NOMO-1 (cell line): Measurements from ENCODE around the gene TMPRSS9.

Experiments
- DNase-seq, 2 experiments: peaks; one replicate each; lab custom pipeline; 2025; ENCODE audit not compliant: unreplicated experiment in 2 of 2; lab: John Stamatoyannopoulos, UW

TMPRSS9 gene

DNA sequence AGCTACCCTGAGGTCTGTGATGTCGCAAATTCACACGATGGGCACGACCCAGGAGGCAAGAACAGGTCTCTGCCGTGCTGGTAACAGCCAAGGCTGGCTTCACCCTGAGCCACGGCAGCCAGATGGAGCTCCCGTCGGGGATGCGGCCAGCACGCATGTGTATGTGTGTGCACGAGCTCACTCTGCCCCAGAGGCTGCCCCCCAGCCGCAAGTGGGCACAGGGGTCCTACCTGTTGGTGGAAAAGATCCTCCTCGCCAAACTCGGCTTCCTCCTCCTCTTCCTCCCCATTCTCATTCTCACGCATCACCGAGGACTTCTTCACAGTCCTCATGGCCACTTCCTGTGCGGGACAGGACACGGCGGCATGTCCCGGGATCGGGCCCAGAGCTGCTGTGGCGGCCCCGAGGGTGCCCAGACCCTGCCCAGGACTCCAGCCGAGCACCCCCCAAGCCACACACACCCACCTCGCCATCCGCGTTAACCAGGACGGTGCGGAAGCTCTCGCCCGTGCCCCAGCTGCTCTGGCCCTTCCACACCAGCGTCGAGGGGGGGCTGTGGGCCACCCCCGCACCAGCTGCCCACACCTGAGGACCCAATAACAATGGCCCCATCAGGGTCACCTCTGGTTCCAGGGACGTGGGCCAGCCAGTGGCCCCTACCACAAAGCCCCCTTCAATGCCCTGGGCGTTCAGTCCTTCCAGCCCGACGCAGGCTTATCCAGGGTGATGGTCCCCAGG is 71.4 kb downstream of the TMPRSS9 start:
- no peak for DNase-seq

DNA sequence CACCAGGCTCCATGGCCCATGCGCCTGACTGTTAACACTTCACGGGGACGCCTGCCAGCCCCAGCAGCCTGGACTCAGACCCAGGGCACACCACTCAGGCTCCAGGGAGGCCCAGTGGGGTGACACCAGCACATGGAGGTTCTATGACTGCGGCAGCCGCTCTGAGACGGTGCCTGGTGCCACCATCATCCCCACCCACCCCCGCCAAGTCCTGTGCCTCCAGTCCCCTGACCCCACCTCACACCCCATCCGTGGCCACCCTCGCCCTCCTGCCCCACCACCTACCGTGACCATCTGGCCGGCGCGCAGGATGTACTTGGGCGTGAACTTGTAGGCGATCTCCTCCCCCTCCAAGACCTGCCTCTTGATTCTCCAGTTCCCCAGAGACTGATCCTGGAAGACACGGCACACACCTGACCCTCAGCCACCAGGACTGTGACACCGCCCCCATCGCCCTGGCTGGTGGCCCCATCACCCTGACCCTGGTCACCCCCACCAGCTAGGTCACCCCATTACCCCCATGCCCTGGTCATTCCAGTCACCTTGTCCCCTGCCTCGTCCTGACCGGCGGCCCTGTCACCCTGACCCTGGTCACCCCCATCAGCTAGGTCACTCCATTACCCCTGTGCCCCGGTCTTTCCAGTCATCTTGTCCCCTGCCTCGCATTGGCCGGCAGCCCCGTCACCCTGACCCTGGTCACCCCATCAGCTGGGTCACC is 72.2 kb downstream of the TMPRSS9 start:
- DNase-seq = no peak

DNA sequence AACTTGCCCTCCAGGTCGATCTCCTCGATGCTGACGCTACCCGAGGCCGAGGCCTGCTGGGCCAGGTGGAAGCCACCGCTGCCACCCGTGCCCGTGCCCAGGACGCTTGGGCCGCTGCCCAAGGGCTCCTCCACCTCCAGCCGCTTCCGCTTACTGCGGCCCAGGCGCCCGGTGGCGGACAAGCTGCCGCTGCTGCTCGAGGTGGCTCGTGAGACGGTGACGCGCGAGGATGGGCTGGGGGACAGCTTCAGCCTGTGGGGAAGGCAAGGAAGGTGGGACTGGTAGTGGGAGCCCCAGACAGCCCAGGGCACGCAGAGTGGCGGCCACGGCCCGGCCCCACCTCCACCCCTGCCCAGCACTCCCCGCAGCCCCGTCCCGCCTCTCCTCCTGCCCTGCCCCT is 73.8 kb downstream of the TMPRSS9 start:
- no peak for DNase-seq

- DNase-seq = no peak
Measured at GRCh38 chr19:2434267-2434666, 74.2 kb downstream of the TMPRSS9 start.

- DNase-seq = no peak
Measured at GRCh38 chr19:2434721-2435265, 74.7 kb downstream of the TMPRSS9 start.

DNA sequence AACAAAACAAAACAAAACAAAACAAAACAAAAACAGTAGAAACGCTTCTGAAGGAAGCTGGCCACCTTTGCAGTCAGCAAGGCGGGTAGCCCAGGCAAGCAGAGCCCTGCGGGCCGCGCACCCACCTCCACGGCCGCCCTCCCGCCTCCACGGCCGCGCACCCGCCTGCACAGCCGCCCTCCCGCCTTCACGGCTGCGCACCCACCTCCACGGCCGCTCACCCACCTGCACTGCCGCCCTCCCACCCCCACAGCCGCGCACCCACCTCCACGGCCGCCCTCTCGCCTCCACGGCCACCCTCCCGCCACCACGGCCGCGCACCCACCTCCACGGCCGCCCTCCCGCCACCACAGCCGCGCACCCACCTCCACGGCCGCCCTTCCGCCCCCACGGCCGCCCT is 76.3 kb downstream of the TMPRSS9 start:
- DNase-seq = no peak

- DNase-seq = no peak
Measured at GRCh38 chr19:2436926-2437325, 76.9 kb downstream of the TMPRSS9 start.

GRCh38 chr19:2438178-2438577 is 78.1 kb downstream of the TMPRSS9 start:
- DNase-seq = no peak

DNA sequence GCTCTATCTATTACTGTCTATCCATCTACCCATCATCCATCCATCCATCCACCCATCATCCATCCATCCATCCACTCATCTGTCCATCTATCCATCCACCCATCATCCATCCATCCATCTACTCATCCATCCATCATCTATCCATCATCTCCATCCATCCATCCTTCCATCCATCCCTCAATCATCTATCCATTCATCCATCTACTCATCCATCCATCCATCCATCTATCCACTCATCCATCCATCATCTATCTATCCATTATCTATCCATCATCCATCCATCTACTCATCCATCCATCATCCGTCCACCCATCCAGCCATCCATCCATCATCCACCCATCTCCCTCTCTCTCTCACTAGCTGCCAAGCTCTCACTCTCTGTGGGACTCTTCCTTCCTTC is 80.5 kb downstream of the TMPRSS9 start:
- no peak for DNase-seq

GRCh38 chr19:2441096-2441752 is 81.2 kb downstream of the TMPRSS9 start:
- no peak for DNase-seq

GRCh38 chr19:2443116-2443784 is 83.2 kb downstream of the TMPRSS9 start:
- DNase-seq = no peak

- DNase-seq = no peak
Measured at GRCh38 chr19:2443785-2444182, 83.7 kb downstream of the TMPRSS9 start.

DNA sequence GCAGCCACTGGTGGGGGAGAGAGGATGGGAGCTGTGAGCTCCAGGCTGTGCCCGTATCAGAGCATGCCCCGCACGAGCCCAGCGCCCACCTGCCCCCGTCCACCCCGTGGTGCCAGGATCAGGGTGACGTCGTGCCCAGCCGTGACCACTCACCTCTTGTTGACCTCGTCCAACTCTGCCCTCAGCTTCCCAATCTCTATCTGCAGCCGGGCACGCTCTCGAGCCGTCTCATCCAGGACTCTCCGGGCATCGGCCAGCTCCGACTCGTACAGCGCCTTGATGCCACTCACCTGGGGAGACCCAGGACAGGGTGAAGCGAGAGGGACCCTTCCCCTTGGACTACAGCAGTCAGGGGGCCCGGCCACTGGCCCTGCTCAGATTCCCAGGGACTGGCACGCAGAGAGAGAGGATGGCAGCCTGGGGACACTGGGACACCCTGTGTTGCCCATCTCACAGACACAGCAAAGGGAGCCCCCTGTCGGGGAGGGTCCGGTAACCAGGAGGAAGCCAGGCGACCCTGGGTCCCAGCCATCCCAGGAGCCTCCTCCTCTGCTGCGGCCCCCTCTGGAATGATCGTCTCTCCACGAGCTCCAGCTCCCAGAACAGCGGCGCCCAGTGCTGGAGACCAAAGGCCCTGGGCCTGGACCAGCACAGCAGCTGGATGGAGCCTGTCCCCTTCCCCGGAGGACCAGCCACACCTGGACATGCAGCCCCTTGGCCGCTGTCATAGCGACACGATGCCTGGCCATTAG is 84.4 kb downstream of the TMPRSS9 start:
- no peak for DNase-seq

DNA sequence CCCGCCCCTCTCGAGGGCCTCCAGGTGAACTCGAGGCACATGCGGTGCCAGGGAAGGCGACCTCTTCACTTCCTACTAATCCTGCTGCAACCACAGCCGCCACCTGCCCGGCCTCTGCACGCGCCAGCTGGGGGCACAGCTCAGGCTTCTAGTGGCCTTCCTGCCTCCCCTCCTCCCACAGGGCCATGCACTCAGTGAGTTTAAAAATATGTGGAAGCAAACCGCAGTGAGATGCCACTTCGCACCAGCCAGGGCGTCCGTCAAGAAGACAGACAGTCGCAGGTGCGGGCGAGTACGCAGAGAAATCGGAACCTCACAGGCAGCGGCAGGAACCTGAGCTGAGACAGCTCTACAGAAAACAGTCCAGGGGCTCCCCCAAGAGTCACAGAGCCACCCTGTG is 86.3 kb downstream of the TMPRSS9 start:
- no peak for DNase-seq

- no peak for DNase-seq
Measured at GRCh38 chr19:2449019-2449418, 89.0 kb downstream of the TMPRSS9 start.

DNA sequence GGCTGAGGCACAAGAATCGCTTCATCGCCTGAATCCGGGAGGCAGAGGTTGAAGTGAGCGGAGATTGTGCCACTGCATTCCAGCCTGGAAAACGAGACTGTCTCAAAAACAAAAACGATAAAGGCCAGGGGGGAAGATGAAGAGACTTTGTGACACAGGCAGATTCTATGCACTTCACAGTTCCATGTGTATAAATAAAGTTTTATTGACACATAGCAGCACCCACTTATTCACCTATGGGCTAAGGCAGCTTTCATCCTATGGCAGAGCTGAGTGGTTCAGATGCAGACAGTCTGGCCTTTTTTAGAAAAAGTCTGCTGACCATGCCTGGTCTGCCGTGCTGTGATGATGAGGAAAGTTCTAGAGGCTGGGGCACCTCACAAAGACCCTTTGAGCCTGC is 91.1 kb downstream of the TMPRSS9 start:
- no peak for DNase-seq

GRCh38 chr19:2451741-2452140 is 91.7 kb downstream of the TMPRSS9 start:
- no peak for DNase-seq

GRCh38 chr19:2453431-2454025 is 93.5 kb downstream of the TMPRSS9 start:
- DNase-seq = no peak

DNA sequence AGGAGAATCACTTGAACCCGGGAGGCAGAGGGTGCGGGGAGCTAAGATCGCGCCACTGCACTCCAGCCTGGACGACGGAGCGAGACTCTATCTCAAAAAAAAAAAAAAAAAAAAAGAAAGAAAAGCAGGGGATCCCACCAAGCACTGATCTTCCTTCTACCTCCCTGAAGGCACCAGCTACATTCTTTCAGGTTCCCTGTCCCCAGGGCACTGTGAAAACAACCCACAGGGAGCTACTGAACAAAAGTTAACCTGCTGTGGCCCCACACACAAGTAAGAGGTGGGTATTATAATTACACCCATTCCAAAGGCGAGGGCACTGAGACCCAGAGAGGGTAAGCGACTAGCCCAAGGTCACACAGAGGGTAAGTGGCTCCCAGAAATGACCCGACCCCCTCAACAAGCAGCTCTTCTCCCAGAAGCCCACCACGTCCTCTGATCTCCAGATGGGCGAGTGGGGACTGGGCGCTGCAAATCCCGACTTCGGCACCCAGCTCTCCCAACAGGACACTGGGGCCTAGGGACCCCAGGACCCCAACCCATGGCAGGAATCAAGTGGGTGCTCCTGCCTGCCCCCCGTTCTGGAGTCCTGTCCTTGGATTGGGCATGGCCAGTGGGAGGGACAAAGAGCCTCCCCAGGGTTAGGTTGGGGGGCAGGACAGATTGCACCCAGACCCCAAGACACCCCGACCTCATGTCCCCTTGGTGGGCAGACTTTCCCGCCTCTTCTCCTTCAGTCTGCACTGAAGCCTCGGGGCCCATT is 94.3 kb downstream of the TMPRSS9 start:
- DNase-seq = no peak
